ENCODE results near the gene TNFSF13B.

The TNFSF13B gene

DNA sequence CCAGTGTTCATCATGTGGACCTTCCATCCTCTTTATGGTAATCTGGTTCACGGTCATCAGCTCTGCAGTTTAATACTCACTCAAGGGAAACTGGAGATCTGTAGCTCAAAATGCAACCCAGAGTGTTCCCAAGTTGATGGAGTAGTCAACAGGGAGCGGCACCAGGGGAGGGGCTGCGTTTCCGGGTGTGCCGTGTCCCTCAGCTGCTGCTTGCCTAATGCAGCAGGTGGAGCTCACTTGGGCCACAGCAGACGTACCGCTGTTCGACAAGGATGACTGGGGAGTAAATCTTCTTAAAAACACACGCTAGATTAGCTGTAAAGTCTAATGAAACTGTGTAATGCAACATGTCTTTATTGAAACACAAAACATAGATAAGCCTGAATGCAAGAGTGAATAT is 81.1 kb downstream of the TNFSF13B start:
- DNase-seq = no peak

DNA sequence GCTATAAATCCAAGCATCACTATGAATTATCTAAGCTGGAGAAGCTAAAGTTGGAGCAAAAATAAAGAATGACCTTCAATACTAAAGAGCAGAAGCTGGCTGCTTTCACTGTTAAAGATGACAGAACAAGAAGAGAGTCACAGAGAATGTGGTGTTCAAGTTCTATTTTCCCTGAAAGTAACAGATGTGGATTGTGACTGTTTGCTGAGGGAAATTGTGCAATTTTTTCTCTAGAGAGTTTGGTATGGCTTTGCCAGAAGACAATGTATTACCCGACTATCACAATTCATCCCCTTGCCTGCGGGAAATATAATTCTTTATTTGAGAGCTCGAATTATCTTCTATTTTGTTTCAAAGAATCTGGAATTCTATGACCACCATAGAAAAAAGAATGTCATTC is 83.1 kb downstream of the TNFSF13B start:
- no peak for DNase-seq

DNA sequence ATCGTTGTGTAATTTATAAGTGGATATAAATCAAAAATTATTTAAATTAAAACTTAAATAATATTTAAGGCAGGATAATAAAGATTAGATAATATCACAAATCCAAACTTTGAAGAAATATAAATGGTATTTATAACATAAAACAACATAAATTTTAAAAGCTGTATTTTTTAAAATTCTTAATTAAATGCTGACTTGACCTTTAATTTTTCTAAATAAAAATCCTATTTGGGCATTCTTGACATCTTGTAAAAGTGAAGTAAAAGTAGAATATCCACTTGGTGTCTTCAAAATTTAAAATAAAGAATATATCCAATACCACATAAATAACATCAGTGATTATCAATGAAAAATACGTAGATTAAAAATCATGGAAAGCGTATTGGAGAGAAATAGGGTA is 87.7 kb downstream of the TNFSF13B start:
- no peak for DNase-seq
